ENCODE results near the gene CDK3.
"Not testable (repeated sequence)": the region's sequence is repeated elsewhere in the genome, so short reads cannot be mapped to it uniquely, and the experiment has no call there.

Gene CDK3

GRCh38 chr17:76000755-76001521, at the start of gene CDK3:
CDK3 (plus strand) TSS chr17:76000855; CDS start chr17:76001426, 571 bp downstream.
- no peak for DNase-seq (ENCODE audit: low read depth in 2 of 2)

- DNase-seq (ENCODE audit: low read depth in 2 of 2): no peak
Observed at GRCh38 chr17:75950855-75951554, 49.6 kb upstream of the CDK3 start.

- DNase-seq (ENCODE audit: low read depth in 2 of 2): no peak
Observed at GRCh38 chr17:75959051-75959838, 41.4 kb upstream of the CDK3 start.

- DNase-seq (ENCODE audit: low read depth in 2 of 2): no peak
Observed at GRCh38 chr17:75959839-75960511, 40.7 kb upstream of the CDK3 start.

DNA sequence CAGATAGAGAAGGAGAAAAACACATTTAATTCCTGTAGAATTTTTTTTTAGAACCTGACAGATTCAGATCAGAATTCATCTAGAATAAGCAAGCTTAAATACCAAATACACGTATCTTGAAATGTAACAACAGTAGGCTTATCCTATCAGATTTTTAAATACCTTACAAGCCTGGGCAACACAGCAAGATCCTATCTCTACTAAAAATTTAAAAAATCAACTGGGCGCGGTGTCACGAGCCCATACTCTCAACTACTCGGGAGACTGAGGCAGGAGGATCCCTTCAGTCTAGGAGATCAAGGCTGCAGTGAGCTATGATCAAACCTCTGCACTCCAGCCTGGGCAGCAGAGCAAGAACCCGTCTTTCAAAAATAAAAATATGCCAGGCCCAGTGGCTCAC, 35.2 kb upstream of the CDK3 start:
- DNase-seq (ENCODE audit: low read depth in 2 of 2): no peak

- DNase-seq (ENCODE audit: low read depth in 2 of 2): not testable (repeated sequence)
Observed at GRCh38 chr17:75969044-75969443, 31.6 kb upstream of the CDK3 start.

- no peak for DNase-seq (ENCODE audit: low read depth in 2 of 2)
Observed at GRCh38 chr17:75970011-75970523, 30.6 kb upstream of the CDK3 start.

GRCh38 chr17:75970626-75971025, 30.0 kb upstream of the CDK3 start:
- no peak for DNase-seq (ENCODE audit: low read depth in 2 of 2)

- DNase-seq (ENCODE audit: low read depth in 2 of 2): not testable (repeated sequence)
Observed at GRCh38 chr17:75975187-75975586, 25.5 kb upstream of the CDK3 start.

GRCh38 chr17:75975757-75976174, 24.9 kb upstream of the CDK3 start:
- DNase-seq (ENCODE audit: low read depth in 2 of 2): no peak

- DNase-seq (ENCODE audit: low read depth in 2 of 2): no peak
Observed at GRCh38 chr17:75976175-75976848, 24.3 kb upstream of the CDK3 start.

DNA sequence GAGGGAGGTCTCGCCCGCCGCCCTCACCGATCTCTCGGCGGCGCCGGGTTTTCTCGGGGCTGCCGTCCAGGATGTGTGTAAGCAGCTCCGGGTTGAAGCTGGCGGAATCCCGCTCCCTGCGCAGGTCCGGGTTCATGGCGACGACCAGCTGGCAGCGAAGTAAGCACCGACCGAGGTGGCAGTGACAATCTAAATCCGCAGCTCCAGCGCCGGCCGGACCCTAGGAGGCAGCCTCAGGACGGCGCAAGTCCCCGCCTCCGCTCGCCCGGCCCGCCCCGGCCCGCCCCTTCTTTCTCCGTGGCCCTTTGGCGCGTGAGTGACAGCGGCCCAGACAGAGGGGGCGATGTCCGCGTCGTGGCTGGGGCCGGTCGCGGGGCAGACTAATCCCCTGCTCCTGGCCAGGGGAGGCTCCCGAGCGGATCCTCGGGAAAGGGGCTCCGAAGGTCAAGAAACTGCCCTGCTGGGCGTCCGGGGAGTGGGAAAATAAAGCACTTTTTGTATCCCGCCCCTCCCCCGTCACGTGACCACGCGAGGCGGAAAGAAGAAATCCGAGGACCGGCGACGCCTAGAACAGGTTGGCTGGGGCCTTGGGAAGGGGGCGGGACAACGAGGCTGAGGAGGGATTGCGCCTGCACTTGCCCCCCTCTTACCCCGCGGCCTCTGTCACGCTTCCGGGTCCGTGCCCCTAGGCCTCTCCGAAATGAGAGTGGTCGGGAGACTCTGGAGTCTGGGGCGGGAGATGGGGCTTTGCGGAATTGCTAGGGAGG, 21.5 kb upstream of the CDK3 start, which contains the start of the genes ACOX1 and TEN1:
ACOX1 (minus strand) TSS at position 229 of the 767 bp plus-strand sequence; CDS start at position 136, 93 bp downstream.
TEN1 (plus strand) TSS at position 303 of the 767 bp plus-strand sequence. CDS start 6,953 bp downstream, outside the sequence.
- DNase-seq (ENCODE audit: low read depth in 2 of 2): peak; percentile 93 to 96

- no peak for DNase-seq (ENCODE audit: low read depth in 2 of 2)
Observed at GRCh38 chr17:75979705-75980187, 20.9 kb upstream of the CDK3 start.

GRCh38 chr17:75980188-75981018, 20.3 kb upstream of the CDK3 start:
- DNase-seq (ENCODE audit: low read depth in 2 of 2): no peak

GRCh38 chr17:75981019-75981615, 19.5 kb upstream of the CDK3 start:
- DNase-seq (ENCODE audit: low read depth in 2 of 2): no peak

- DNase-seq (ENCODE audit: low read depth in 2 of 2): no peak
Observed at GRCh38 chr17:75983501-75984181, 17.0 kb upstream of the CDK3 start.

GRCh38 chr17:75985986-75986385, 14.7 kb upstream of the CDK3 start:
- no peak for DNase-seq (ENCODE audit: low read depth in 2 of 2)

DNA sequence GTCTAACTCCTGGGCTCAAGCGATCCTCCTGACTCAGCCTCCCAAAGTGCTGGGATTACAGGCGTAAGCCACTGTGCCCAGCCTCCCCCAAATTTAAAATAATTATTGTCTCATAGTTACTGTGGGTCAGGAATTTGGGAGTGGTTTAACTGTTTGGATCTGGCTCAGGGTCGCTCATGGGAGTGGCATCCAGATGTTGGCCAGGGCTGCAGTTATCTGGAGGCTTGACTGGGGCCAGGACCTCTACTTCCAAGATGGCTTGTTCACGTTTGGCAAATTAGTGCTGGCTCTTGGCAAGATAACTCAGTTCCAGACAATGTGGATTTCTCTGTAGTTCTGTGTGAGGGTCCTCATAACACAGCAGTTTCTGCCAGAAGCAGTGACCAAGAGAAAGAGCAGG, 13.6 kb upstream of the CDK3 start:
- no peak for DNase-seq (ENCODE audit: low read depth in 2 of 2)
